ENCODE data around the gene IDUA. TPM values are rescaled to one million over a fixed set of nuclear protein-coding genes. Genes with fewer than 3 reads are reported as not detected.

IDUA gene
- total and polyA plus RNA-seq, 2 of the 4 experiments (the other 2 are of a cell fraction), result 0.72 to 12.5 TPM

DNA sequence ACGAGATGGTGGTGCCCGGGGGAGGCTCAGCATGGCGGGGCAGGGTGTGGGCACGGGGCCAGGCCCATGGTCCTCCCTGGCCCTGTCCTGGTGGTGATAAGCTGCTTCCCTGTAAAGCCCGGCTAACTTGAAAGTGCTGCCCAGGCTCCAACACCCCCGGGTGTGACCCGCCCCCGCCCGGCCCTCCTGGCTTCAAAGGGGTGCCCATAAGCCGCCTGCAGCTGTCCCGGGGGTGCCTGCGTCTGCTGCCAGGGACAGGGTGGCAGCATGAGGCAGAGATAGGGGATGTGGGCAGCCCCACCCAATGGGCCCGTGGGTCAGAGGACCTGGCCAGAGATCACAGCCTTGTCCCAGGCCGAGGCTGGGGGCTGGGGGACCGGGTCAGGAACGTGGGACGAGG is 42.7 kb downstream of the IDUA start:
- Histone ChIP-seq H2AFZ (replicated peaks; ENCODE audit: low read length, poor library complexity) (no peak overlapping the region), H2BK20ac (ENCODE audit: low read depth, low read length) (no peak overlapping the region), H3K18ac (ENCODE audit: low read depth, low read length) (no peak overlapping the region), H2AK9ac (replicated peaks; ENCODE audit: low read depth, low read length, poor library complexity) (no peak overlapping the region), H3K4ac (ENCODE audit: low read depth, low read length) (no peak overlapping the region), H3K27me3 (ENCODE audit: control insufficient read depth, insufficient read depth, low read length) (no peaks in the 10 kb centered on the region), H3K27ac (ENCODE audit: insufficient read depth, low read length) (no peak overlapping the region), H3K9me1 (ENCODE audit: insufficient read depth, low read length) (peaks cover 14% of the 10 kb centered on the region), H3K14ac (replicated peaks; ENCODE audit: low read depth, low read length) (no peak overlapping the region), H2BK15ac (ENCODE audit: low read depth, low read length) (no peak overlapping the region), H2BK5ac (ENCODE audit: low read depth, low read length, poor library complexity, severe bottlenecking) (no peak overlapping the region), H3K4me1 (ENCODE audit: control insufficient read depth, insufficient read depth, low read length) (peaks cover 13% of the 10 kb centered on the region), H3K9me3 (ENCODE audit: control insufficient read depth, insufficient read depth, low read length) (no peaks in the 10 kb centered on the region), H2BK120ac (ENCODE audit: low read depth, low read length) (no peak overlapping the region), H3K56ac (ENCODE audit: extremely low read depth, insufficient read depth, low read length) (no peak overlapping the region), H4K5ac (ENCODE audit: low read depth, low read length) (no peak overlapping the region), H4K8ac (ENCODE audit: low read depth in 2 of 2, low read length in 2 of 2) (no peak overlapping the region), H3K4me3 (ENCODE audit: insufficient read depth, low read depth, low read length) (no peak overlapping the region), H4K20me1 (ENCODE audit: insufficient read depth, low read length) (peaks cover 9% of the 10 kb centered on the region; the same call in 1 of the 2 replicates), H2AK5ac (ENCODE audit: low read depth, low read length) (no peak overlapping the region; the same call in 1 of the 2 replicates), H3K23ac (ENCODE audit: low read depth, low read length) (no peak overlapping the region), H3K4me2 (ENCODE audit: low read depth, low read length) (no peak overlapping the region), H3K9ac (ENCODE audit: low read depth, low read length) (no peak overlapping the region), H3K36me3 (ENCODE audit: control insufficient read depth, insufficient read depth, low read length) (peaks cover 14% of the 10 kb centered on the region), H3K79me1 (ENCODE audit: low read depth in 1 of 2, low read length in 2 of 2) (no peaks in the 10 kb centered on the region), H4K91ac (ENCODE audit: insufficient read depth, low read depth, low read length) (no peak overlapping the region)
- ChIA-PET POLR2A (ENCODE audit: unreplicated experiment) (no interaction called here), CTCF (no interaction called here)
- no peak for DNase-seq
- dilution Hi-C loops (cut with HindIII; ENCODE audit: low sequenced_read_pairs, unreplicated experiment) (no loop called here), intact Hi-C loops (cut with micrococcal nuclease) (no loop called here), in situ Hi-C loops (cut with MboI; ENCODE audit: low sequenced_read_pairs) (no loop called here)
- BruUV-seq (replicated peaks), result no TSS peak
- WGBS, 2 experiments (ENCODE audit: extremely low coverage in 2 of 2, insufficient read length in 1 of 2), result 68% methylated on average over 11 of the region's 17 CpGs; no CpG with 5 or more reads in 1 of the 2 experiments
- no peak for ATAC-seq (ENCODE audit: low read depth)
- TF ChIP-seq NFE2L2 (IDR thresholded peaks at IDR 0.05; ENCODE audit: low read depth, low read length) (no peak), MAZ (IDR thresholded peaks at IDR 0.05; ENCODE audit: borderline replicate concordance, low read depth, low read length) (no peak)
- TF ChIP-seq, protein P1, sequence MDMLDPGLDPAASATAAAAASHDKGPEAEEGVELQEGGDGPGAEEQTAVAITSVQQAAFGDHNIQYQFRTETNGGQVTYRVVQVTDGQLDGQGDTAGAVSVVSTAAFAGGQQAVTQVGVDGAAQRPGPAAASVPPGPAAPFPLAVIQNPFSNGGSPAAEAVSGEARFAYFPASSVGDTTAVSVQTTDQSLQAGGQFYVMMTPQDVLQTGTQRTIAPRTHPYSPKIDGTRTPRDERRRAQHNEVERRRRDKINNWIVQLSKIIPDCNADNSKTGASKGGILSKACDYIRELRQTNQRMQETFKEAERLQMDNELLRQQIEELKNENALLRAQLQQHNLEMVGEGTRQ (IDR thresholded peaks at IDR 0.05; ENCODE audit: low read depth, low read length), result no peak
